Thoracic aorta (tissue), 2 donors: ENCODE measurements around the gene WDFY4. TPM values are rescaled to one million over a fixed set of nuclear protein-coding genes. Genes with fewer than 3 reads are reported as not detected.

Source experiments
- ATAC-seq: fragments of 150-250 bp; one replicate; pipeline ENCODE4 v1.8.0; 2017; ENCODE audit warnings: low read depth; ENCODE audit not compliant: insufficient number of reproducible peaks, low FRiP score
- DNase-seq: peaks from one replicate; pipeline ENCODE4 v3.0.0-alpha.2; 2020; ENCODE audit warnings: low spot score
- H3K27ac ChIP-seq, 2 donors: fragments of 200-600 bp; sonication (generic); 1 replicate in 1 of 2; 2 replicates in 1 of 2; pipeline ENCODE4 v1.5.1; 2016; ENCODE audit warnings: mild to moderate bottlenecking in 2 of 2, moderate library complexity in 2 of 2
- H3K27me3 ChIP-seq: fragments of 200-600 bp; sonication (generic); replicated peaks from 2 replicates; pipeline ENCODE4 v1.6.0; 2016; ENCODE audit warnings: mild to moderate bottlenecking; ENCODE audit not compliant: insufficient read depth
- H3K36me3 ChIP-seq: fragments of 200-600 bp; sonication (generic); one replicate; pipeline ENCODE4 v1.5.1; 2016
- H3K4me1 ChIP-seq, 2 donors: fragments of 200-600 bp; sonication (generic); 1 replicate in 1 of 2; 2 replicates in 1 of 2; pipeline versions ENCODE4 v1.5.1 to v1.6.0; 2016; ENCODE audit warnings: low read depth in 2 of 2, mild to moderate bottlenecking in 1 of 2; ENCODE audit not compliant: control insufficient read depth in 1 of 2
- H3K4me3 ChIP-seq: fragments of 200-600 bp; sonication (generic); 2 replicates; pipeline ENCODE4 v1.5.1; 2016; ENCODE audit warnings: mild to moderate bottlenecking
- H3K9me3 ChIP-seq: fragments of 200-600 bp; sonication (generic); 2 replicates; pipeline ENCODE4 v1.5.1; 2016
- total RNA-seq, 2 donors: library from RNA; depleted of rRNA; stranded (reverse); fragments of >200 nt; gene quantifications; one replicate each; pipeline versions ENCODE4 v1.1.0 to v1.2.3, GENCODE V29; 2016
- TF ChIP-seq, protein P1 (sequence below): fragments of 200-600 bp; sonication (generic); IDR thresholded peaks from one replicate; pipeline ENCODE4 v1.5.1; 2019; ENCODE audit warnings: antibody characterized with exemption

The WDFY4 gene
- total RNA-seq, 2 donors from 2014 or later, result 10.0 to 14.9 TPM

GRCh38 chr10:49008505-49009198, 324.0 kb downstream of the WDFY4 start:
- ATAC-seq (no peak), DNase-seq (no peak)
- TF ChIP-seq, protein P1, sequence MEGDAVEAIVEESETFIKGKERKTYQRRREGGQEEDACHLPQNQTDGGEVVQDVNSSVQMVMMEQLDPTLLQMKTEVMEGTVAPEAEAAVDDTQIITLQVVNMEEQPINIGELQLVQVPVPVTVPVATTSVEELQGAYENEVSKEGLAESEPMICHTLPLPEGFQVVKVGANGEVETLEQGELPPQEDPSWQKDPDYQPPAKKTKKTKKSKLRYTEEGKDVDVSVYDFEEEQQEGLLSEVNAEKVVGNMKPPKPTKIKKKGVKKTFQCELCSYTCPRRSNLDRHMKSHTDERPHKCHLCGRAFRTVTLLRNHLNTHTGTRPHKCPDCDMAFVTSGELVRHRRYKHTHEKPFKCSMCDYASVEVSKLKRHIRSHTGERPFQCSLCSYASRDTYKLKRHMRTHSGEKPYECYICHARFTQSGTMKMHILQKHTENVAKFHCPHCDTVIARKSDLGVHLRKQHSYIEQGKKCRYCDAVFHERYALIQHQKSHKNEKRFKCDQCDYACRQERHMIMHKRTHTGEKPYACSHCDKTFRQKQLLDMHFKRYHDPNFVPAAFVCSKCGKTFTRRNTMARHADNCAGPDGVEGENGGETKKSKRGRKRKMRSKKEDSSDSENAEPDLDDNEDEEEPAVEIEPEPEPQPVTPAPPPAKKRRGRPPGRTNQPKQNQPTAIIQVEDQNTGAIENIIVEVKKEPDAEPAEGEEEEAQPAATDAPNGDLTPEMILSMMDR, result no peak
- H3K27me3 ChIP-seq, result no peaks in the 10 kb centered on the region
- no peaks in the 10 kb centered on the region for H3K9me3 ChIP-seq
- no peak overlapping the region for H3K4me3 ChIP-seq
- H3K36me3 ChIP-seq, result no peaks in the 10 kb centered on the region
- peaks cover 21 to 67% of the 10 kb centered on the region in 2 donors for H3K4me1 ChIP-seq
- peak overlapping the region; percentile 59 to 70 for H3K27ac ChIP-seq

DNA sequence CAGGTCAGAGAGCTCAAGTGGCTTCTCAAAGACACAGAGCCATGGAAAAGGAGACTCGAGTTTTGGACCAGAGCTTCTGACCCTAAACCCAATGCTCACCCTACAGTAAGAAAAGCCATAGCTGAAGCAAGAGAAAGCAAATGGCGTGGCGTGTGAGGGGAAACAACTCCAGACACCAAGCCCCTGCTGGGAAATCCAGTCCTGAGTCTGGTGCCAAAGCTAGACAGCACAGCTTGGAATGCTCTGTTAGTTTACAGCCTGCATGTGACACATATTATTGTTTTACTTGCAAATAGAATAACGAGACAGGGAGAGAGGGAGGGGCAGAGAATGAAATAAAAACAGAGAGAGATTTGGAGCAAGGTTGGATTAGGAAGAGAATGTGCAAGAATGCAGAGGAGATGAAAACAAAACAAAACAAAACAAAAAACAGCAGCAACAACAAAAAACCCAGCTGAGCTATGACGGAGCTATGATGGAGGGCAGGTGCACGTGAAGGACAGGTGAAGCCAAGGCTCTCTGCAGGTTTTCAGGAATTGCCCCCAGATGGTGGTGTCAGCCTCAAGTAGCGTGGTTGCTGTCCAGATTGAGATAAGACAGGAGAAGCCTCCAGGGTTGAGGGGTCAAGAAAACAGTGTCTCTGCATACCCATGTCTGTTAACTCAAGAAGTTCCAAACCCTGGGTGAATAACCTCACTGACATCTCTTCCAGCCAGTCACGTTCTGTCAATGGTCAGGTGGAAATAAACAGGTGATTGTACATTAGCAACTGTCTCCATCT, 324.7 kb downstream of the WDFY4 start:
- Histone ChIP-seq H3K36me3 (no peaks in the 10 kb centered on the region), H3K9me3 (no peaks in the 10 kb centered on the region), H3K4me1 (peaks cover 21 to 75% of the 10 kb centered on the region in 2 donors), H3K27ac (peak overlapping the region; percentile 59 to 70), H3K27me3 (no peaks in the 10 kb centered on the region), H3K4me3 (no peak overlapping the region)
- DNase-seq (no peak), ATAC-seq (no peak)
- TF ChIP-seq, protein P1, result no peak

DNA sequence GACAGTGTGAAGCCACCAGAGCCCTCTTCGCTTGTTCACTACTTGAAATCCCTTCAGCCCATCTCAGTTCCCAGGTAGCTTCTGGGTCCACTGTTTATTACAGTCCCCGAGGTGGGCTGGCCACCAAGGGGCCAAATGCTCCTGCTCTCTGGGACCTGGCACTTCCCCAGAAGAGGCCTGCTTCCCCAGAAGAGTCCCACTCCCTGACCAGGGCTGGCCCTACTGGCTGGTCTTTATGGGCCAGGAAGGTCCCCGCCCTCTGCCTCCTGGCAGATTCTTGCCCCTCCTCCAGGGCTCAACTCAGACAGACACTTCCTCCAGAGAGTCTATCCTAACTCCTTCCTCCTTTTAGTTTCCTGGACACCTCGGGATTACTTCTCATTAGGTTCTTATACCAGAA, 325.6 kb downstream of the WDFY4 start:
- Histone ChIP-seq H3K27me3 (no peaks in the 10 kb centered on the region), H3K4me1 (peaks cover 21 to 73% of the 10 kb centered on the region in 2 donors), H3K4me3 (no peak overlapping the region), H3K27ac (no peak overlapping the region), H3K9me3 (no peaks in the 10 kb centered on the region), H3K36me3 (no peaks in the 10 kb centered on the region)
- DNase-seq (no peak), ATAC-seq (no peak)
- TF ChIP-seq, protein P1, result no peak

- no peak overlapping the region for H3K4me3 ChIP-seq
- ATAC-seq (no peak), DNase-seq (no peak)
- H3K4me1 ChIP-seq, result peaks cover 21 to 69% of the 10 kb centered on the region in 2 donors
- TF ChIP-seq, protein P1, result no peak
- H3K27ac ChIP-seq, result no peak overlapping the region
- no peaks in the 10 kb centered on the region for H3K36me3 ChIP-seq
- H3K27me3 ChIP-seq, result no peaks in the 10 kb centered on the region
- no peaks in the 10 kb centered on the region for H3K9me3 ChIP-seq
Observed at GRCh38 chr10:49010865-49011264, 326.2 kb downstream of the WDFY4 start.

DNA sequence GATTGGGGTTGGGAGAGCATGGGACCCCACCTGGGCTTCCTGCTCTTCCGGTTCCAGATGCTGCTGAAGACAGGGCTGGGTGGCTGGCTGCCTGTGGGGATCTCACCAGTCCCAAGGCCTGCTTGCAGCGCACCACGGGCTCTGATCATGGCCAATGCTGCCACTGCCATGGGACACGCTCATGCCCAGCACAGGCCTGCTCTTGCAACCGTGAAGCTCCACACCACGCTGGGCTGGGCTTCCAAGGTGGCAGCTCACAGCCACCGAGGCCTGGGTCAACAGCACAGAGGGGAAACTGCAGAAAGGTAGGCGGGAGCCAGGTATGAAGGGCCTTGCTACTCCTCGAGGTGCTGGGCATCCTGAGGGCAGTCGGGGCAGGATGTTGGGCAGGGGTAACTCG, 327.1 kb downstream of the WDFY4 start:
- TF ChIP-seq, protein P1, result no peak
- DNase-seq (no peak), ATAC-seq (no peak)
- peaks cover 21 to 65% of the 10 kb centered on the region in 2 donors for H3K4me1 ChIP-seq
- H3K27me3 ChIP-seq, result no peaks in the 10 kb centered on the region
- H3K36me3 ChIP-seq, result no peaks in the 10 kb centered on the region
- H3K4me3 ChIP-seq, result no peak overlapping the region
- no peak overlapping the region for H3K27ac ChIP-seq
- no peaks in the 10 kb centered on the region for H3K9me3 ChIP-seq
